PC-9 (cell line): ENCODE results near the gene FAT1.

Experiments
- CTCF ChIP-seq: fragments of 200-600 bp; sonication (generic); conservative IDR thresholded peaks from 2 replicates; pipeline ENCODE4 v1.6.1; 2017; ENCODE audit warnings: mixed run types, antibody characterized with exemption, mild to moderate bottlenecking, moderate library complexity
- EZH2 ChIP-seq: fragments of 200-600 bp; sonication (generic); IDR thresholded peaks from 2 replicates; pipeline ENCODE4 v1.8.0; 2017; ENCODE audit warnings: antibody characterized with exemption, low read depth

GRCh38 chr4:186730621-186731020 is 7.0 kb upstream of the FAT1 start:
- TF ChIP-seq EZH2 (no peak), CTCF (no peak)
